HG02970 (cell line): ENCODE results near the gene SNHG17.

Experiments
- ATAC-seq: cut with Tn5 transposase; IDR thresholded peaks from one replicate; pipeline ENCODE4 v1.9.1; 2021; ENCODE audit warnings: mild to moderate bottlenecking, moderate library complexity, moderate number of reproducible peaks; ENCODE audit not compliant: unreplicated experiment, low FRiP score

SNHG17 gene

GRCh38 chr20:38377039-38377685 lies 58.0 kb downstream of the SNHG17 start:
- no peak for ATAC-seq

GRCh38 chr20:38373898-38374297 lies 61.2 kb downstream of the SNHG17 start:
- no peak for ATAC-seq

GRCh38 chr20:38373231-38373867 lies 61.8 kb downstream of the SNHG17 start:
- no peak for ATAC-seq

GRCh38 chr20:38372806-38373205 lies 62.3 kb downstream of the SNHG17 start:
- no peak for ATAC-seq
